ENCODE results near the gene ALDH18A1. TPM values are rescaled to one million over a fixed set of nuclear protein-coding genes. Genes with fewer than 3 reads are reported as not detected.

ALDH18A1 gene
- total RNA-seq, 1 experiment from 2014 or later: 166 TPM

GRCh38 chr10:95604630-95605029, 51.9 kb downstream of the ALDH18A1 start:
- Histone ChIP-seq H3K27me3 (replicated peaks; ENCODE audit: control insufficient read depth, insufficient read depth, low read length) (no peaks in the 10 kb centered on the region), H3K4me1 (0 out of 2 replicates have a peak, but pooled peaks cover 3% of the 10 kb centered on the region), H3K9me3 (no peaks in the 10 kb centered on the region), H3K4me3 (ENCODE audit: low read depth, low read length) (no peak overlapping the region), H3K36me3 (ENCODE audit: control insufficient read depth, insufficient read depth, low read length) (peaks cover 2% of the 10 kb centered on the region)
- no TSS peak for BruUV-seq (replicated peaks)
- Mint-ChIP-seq H3K27me3 (ENCODE audit: insufficient read depth, unreplicated experiment) (no peaks in the 10 kb centered on the region), H3K4me3 (ENCODE audit: unreplicated experiment) (no peak overlapping the region), H3K36me3 (ENCODE audit: insufficient read depth, unreplicated experiment) (peaks cover 60% of the 10 kb centered on the region), H3K27ac (ENCODE audit: unreplicated experiment) (peak overlapping the region; percentile 36), H3K9me3 (ENCODE audit: unreplicated experiment) (no peaks in the 10 kb centered on the region), H3K4me1 (ENCODE audit: low read depth, unreplicated experiment) (peaks cover 8% of the 10 kb centered on the region)
- intact Hi-C loops (cut with micrococcal nuclease; ENCODE audit: unreplicated experiment): loop anchor here (5.0 kb wide), 1 partner anchor 357 kb away; no protein-coding TSS in a partner anchor
- peak in 1 of 2 experiments; percentile 15 for DNase-seq
- ChIA-PET CTCF (interaction anchor here (0.6 to 3.0 kb wide), 6 partner anchors 89 to 230 kb away, joined by 3 to 9 read pairs (median 4); partner anchors contain the start of gene TCTN3), POLR2A (no interaction called here)
- TF ChIP-seq CTCF (IDR thresholded peaks at IDR 0.05; ENCODE audit: insufficient read depth in 1 of 2, low read depth in 1 of 2, low read length in 1 of 2, severe bottlenecking in 1 of 2, unreplicated experiment in 1 of 2): no peak

- BruUV-seq (replicated peaks): no TSS peak
- peaks cover 8% of the 10 kb centered on the region for H3K4me1 Mint-ChIP-seq (ENCODE audit: low read depth, unreplicated experiment)
- H3K9me3 Mint-ChIP-seq (ENCODE audit: unreplicated experiment): no peaks in the 10 kb centered on the region
- H3K4me3 Mint-ChIP-seq (ENCODE audit: unreplicated experiment): no peak overlapping the region
- no peak overlapping the region for H3K27ac Mint-ChIP-seq (ENCODE audit: unreplicated experiment)
- Histone ChIP-seq H3K9me3 (no peaks in the 10 kb centered on the region), H3K27me3 (replicated peaks; ENCODE audit: control insufficient read depth, insufficient read depth, low read length) (no peaks in the 10 kb centered on the region), H3K4me1 (0 out of 2 replicates have a peak, but pooled peaks cover 3% of the 10 kb centered on the region), H3K4me3 (ENCODE audit: low read depth, low read length) (no peak overlapping the region), H3K36me3 (ENCODE audit: control insufficient read depth, insufficient read depth, low read length) (no peaks in the 10 kb centered on the region; the same call in 1 of the 2 replicates)
- H3K36me3 Mint-ChIP-seq (ENCODE audit: insufficient read depth, unreplicated experiment): peaks cover 38% of the 10 kb centered on the region
- no peak for TF ChIP-seq CTCF (IDR thresholded peaks at IDR 0.05; ENCODE audit: insufficient read depth in 1 of 2, low read depth in 1 of 2, low read length in 1 of 2, severe bottlenecking in 1 of 2, unreplicated experiment in 1 of 2)
- no peak for DNase-seq
- intact Hi-C loops (cut with micrococcal nuclease; ENCODE audit: unreplicated experiment): loop anchor here (5.0 kb wide), 1 partner anchor 355 kb away; no protein-coding TSS in a partner anchor
- ChIA-PET CTCF (interaction anchor here (1.2 to 3.9 kb wide), 5 partner anchors 121 to 262 kb away, joined by 4 to 40 read pairs (median 8); no protein-coding TSS in a partner anchor), POLR2A (no interaction called here)
- H3K27me3 Mint-ChIP-seq (ENCODE audit: insufficient read depth, unreplicated experiment): no peaks in the 10 kb centered on the region
Observed at GRCh38 chr10:95602382-95602781, 54.1 kb downstream of the ALDH18A1 start.

GRCh38 chr10:95601116-95601719, 55.3 kb downstream of the ALDH18A1 start:
- ChIA-PET CTCF (interaction anchor here (0.5 to 3.9 kb wide), 11 partner anchors 93 to 370 kb away, joined by 3 to 40 read pairs (median 4); partner anchors contain the start of gene TCTN3), POLR2A (no interaction called here)
- Mint-ChIP-seq H3K27ac (ENCODE audit: unreplicated experiment) (no peak overlapping the region), H3K9me3 (ENCODE audit: unreplicated experiment) (peaks cover 9% of the 10 kb centered on the region), H3K4me1 (ENCODE audit: low read depth, unreplicated experiment) (peaks cover 8% of the 10 kb centered on the region), H3K27me3 (ENCODE audit: insufficient read depth, unreplicated experiment) (no peaks in the 10 kb centered on the region), H3K36me3 (ENCODE audit: insufficient read depth, unreplicated experiment) (peaks cover 30% of the 10 kb centered on the region), H3K4me3 (ENCODE audit: unreplicated experiment) (no peak overlapping the region)
- intact Hi-C loops (cut with micrococcal nuclease; ENCODE audit: unreplicated experiment): loop anchor here (1.0 to 5.0 kb wide), 5 partner anchors 40 to 468 kb away; partner anchors contain the start of gene SORBS1
- H3K9me3 ChIP-seq: 0 out of 2 replicates have a peak, but pooled peaks cover under 1% of the 10 kb centered on the region
- DNase-seq: peak; percentile 86 to 89
- H3K4me1 ChIP-seq: 0 out of 2 replicates have a peak, but pooled peaks cover 3% of the 10 kb centered on the region
- no peaks in the 10 kb centered on the region for H3K27me3 ChIP-seq (replicated peaks; ENCODE audit: control insufficient read depth, insufficient read depth, low read length)
- no peaks in the 10 kb centered on the region; the same call in 1 of the 2 replicates for H3K36me3 ChIP-seq (ENCODE audit: control insufficient read depth, insufficient read depth, low read length)
- BruUV-seq (replicated peaks): no TSS peak
- peak; percentile 85 to 97 for TF ChIP-seq CTCF (IDR thresholded peaks at IDR 0.05; ENCODE audit: insufficient read depth in 1 of 2, low read depth in 1 of 2, low read length in 1 of 2, severe bottlenecking in 1 of 2, unreplicated experiment in 1 of 2)
- H3K4me3 ChIP-seq (ENCODE audit: low read depth, low read length): no peak overlapping the region
